Tibial artery (tissue), 4 donors: ENCODE measurements around the gene LARGE1.
"Not testable (repeated sequence)": the region's sequence is repeated elsewhere in the genome, so short reads cannot be mapped to it uniquely, and the experiment has no call there.

Experiments used
- DNase-seq, 2 donors: peaks; one replicate each; pipeline ENCODE4 v3.0.0-alpha.2; 2019
- H3K27ac ChIP-seq, 2 donors: fragments of 200-600 bp; sonication (generic) in 1 of 2; 1 replicate in 1 of 2; 2 replicates in 1 of 2; pipeline ENCODE4 v1.5.1; 2018 to 2019; ENCODE audit warnings: mild to moderate bottlenecking in 1 of 2
- H3K27me3 ChIP-seq, 2 donors: fragments of 200-600 bp; sonication (generic) in 1 of 2; one replicate each; pipeline versions ENCODE4 v1.5.1 to v1.6.0; 2016 to 2019
- H3K36me3 ChIP-seq, 3 donors: fragments of 200-600 bp; sonication (generic) in 2 of 3; one replicate each; pipeline ENCODE4 v1.5.1; 2016 to 2019; ENCODE audit warnings: mild to moderate bottlenecking in 2 of 3
- H3K4me1 ChIP-seq, 4 donors: fragments of 200-600 bp; sonication (generic) in 2 of 4; 1 replicate in 3 of 4; 2 replicates in 1 of 4; pipeline ENCODE4 v1.5.1; 2016 to 2019
- H3K4me3 ChIP-seq, 2 donors: fragments of 200-600 bp; sonication (generic) in 1 of 2; 1 replicate in 1 of 2; 2 replicates in 1 of 2; pipeline ENCODE4 v1.5.1; 2018 to 2019; ENCODE audit warnings: mild to moderate bottlenecking in 2 of 2
- H3K9me3 ChIP-seq, 3 donors: fragments of 200-600 bp; sonication (generic) in 1 of 3; one replicate each; pipeline ENCODE4 v1.5.1; 2016 to 2019
- CTCF ChIP-seq, 2 experiments: fragments of 200-600 bp in 1 of 2; fragments of 450-650 bp in 1 of 2; IDR thresholded peaks; one replicate each; pipeline ENCODE4 v1.5.1; 2017 to 2019; ENCODE audit warnings: antibody characterized with exemption in 2 of 2, mild to moderate bottlenecking in 1 of 2, moderate library complexity in 1 of 2
- intact Hi-C: fragments of 100-400 bp; cut with DNase I; formaldehyde crosslinking; loops from one replicate; pipeline ENCODE4 v1.15.0; 2023; ENCODE audit warnings: low total_unique reads

The LARGE1 gene

DNA sequence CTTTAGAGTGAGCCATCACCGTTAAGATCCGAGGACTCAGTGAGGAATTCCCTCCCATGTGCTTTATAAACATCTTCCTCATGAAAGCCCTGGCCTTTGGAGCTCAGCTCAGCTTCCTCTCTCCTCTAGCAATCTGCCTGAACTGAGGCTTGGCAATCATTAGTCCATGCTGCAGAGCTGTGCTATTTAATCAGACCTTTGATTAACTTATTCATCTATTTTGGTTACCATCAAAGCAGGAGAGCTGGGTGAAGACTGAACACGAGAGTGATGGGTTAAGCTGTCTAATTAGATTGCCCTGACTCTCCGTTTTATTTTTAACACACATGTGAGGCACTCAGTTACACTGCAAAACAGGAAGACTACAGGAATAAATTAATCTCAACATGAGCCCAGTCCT, 351.3 kb downstream of the LARGE1 start:
- no peak for DNase-seq
- Histone ChIP-seq H3K27ac (no peak overlapping the region), H3K4me1 (no peaks in the 10 kb centered on the region), H3K4me3 (no peak overlapping the region), H3K27me3 (no peaks in the 10 kb centered on the region), H3K36me3 (peaks cover 0 to 5% (median 0%) of the 10 kb centered on the region in 3 donors), H3K9me3 (no peaks in the 10 kb centered on the region)
- TF ChIP-seq CTCF (IDR thresholded peaks at IDR 0.05) = no peak
- intact Hi-C loops = no loop called here

DNA sequence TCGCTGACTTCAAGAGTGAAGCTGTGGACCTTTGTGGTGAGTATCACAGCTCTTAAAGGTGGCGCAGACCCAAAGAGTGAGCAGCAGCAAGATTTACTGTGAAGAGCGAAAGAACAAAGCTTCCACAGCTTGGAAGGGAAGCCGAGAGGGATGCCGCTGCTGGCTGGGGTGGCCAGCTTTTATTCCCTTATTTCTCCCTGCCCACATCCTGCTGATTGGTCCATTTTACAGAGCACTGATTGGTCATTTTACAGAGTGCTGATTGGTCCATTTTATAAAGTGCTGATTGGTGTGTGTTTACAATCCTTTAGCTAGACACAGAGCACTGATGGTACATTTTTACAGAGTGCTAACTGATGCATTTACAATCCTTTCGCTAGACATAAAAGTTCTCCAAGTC, 353.8 kb downstream of the LARGE1 start:
- H3K36me3 ChIP-seq, H3K4me1 ChIP-seq, DNase-seq, H3K27me3 ChIP-seq, intact Hi-C loops, H3K9me3 ChIP-seq, H3K27ac ChIP-seq, H3K4me3 ChIP-seq: not testable (repeated sequence)

- no peaks in the 10 kb centered on the region for H3K27me3 ChIP-seq
- peaks cover 4 to 10% (median 5%) of the 10 kb centered on the region in 3 donors for H3K36me3 ChIP-seq
- no peak for TF ChIP-seq CTCF (IDR thresholded peaks at IDR 0.05)
- H3K27ac ChIP-seq = no peak overlapping the region
- no peak overlapping the region for H3K4me3 ChIP-seq
- intact Hi-C loops = no loop called here
- no peaks in the 10 kb centered on the region for H3K4me1 ChIP-seq
- no peaks in the 10 kb centered on the region for H3K9me3 ChIP-seq
- no peak for DNase-seq
Measured at GRCh38 chr22:33565580-33565995, 354.7 kb downstream of the LARGE1 start.

DNA sequence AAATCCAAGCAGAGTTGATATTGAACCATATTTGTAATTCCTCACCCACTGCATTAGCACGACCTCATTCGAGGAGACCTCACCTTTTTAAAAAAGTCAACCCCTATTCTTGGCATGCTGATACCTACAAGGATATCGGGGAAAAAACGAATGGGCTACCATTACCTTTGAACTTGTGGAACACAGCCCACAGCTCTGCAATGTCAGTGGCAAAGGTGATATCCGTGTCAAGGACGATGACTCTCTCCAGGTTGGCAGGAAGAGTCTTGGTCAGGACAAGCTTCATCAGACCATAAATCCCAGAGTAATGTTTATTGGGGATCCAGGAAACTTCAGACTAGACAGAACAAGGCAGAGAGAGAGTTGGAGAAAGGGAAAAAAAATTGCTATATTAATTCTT, 355.6 kb downstream of the LARGE1 start:
- H3K4me3 ChIP-seq = no peak overlapping the region
- no peaks in the 10 kb centered on the region for H3K27me3 ChIP-seq
- intact Hi-C loops = no loop called here
- no peak for TF ChIP-seq CTCF (IDR thresholded peaks at IDR 0.05)
- no peak overlapping the region for H3K27ac ChIP-seq
- no peaks in the 10 kb centered on the region for H3K4me1 ChIP-seq
- peaks cover 4 to 10% (median 5%) of the 10 kb centered on the region in 3 donors for H3K36me3 ChIP-seq
- H3K9me3 ChIP-seq = no peaks in the 10 kb centered on the region
- no peak for DNase-seq

DNA sequence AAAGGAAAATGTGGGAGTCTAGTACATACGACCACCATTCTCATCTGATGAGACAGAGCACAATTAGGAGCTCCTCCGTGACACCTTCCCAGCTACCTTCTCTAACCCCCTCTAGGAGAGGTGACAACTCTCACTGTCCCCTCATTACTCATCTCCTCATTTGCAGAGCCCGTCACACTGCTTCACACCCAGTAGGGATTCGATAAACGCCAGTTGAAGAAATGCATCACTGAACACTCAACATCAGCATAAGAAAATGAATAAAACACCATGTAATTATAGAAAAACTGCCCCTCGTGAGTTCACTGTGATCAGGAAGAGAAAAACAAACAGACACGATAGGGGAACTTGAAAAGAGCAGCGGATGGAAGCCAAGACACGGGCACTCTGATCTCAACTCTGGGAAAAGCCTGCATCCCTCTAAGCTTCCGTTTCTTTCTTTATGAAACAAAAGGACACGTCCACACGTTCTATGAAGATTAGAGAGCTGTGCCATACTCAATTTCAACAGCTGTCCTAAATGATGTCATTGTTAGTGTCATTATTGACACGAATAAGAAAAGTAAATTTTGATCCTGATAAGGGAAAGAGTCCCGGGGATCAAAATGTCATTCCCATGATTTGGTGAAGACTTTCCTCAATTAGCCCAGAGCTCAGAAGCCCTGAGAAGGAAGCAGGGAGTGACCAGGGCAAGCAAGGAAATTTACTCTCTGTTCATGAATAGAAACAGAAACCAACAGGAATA, 356.9 kb downstream of the LARGE1 start:
- TF ChIP-seq CTCF (IDR thresholded peaks at IDR 0.05) = no peak
- no peaks in the 10 kb centered on the region for H3K9me3 ChIP-seq
- H3K36me3 ChIP-seq = peaks cover 4 to 10% (median 5%) of the 10 kb centered on the region in 3 donors
- no peak overlapping the region for H3K27ac ChIP-seq
- DNase-seq = no peak
- intact Hi-C loops = no loop called here
- H3K4me1 ChIP-seq = no peaks in the 10 kb centered on the region
- no peak overlapping the region for H3K4me3 ChIP-seq
- H3K27me3 ChIP-seq = no peaks in the 10 kb centered on the region

DNA sequence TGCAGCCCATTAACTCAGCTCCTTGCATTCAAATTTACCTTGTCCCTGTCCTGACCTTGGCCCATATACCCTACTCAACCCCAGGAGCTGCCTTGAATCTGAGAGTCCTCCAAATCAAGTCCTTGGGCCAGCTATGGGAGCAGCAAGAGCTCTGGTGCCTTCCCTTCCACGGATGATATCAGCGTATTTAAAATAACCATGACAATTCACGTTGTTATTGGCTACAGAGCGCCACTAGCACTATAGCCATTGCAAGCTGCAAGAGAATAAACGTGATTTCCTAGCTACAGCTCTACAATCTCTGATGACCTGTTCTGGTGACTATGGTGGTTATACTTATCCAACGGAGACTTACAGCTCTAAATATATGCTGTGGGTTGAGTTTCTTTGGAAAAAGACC, 357.8 kb downstream of the LARGE1 start:
- H3K4me1 ChIP-seq = no peaks in the 10 kb centered on the region
- H3K27me3 ChIP-seq = no peaks in the 10 kb centered on the region
- H3K27ac ChIP-seq = no peak overlapping the region
- no peak for TF ChIP-seq CTCF (IDR thresholded peaks at IDR 0.05)
- no peak overlapping the region for H3K4me3 ChIP-seq
- DNase-seq = no peak
- intact Hi-C loops = no loop called here
- H3K9me3 ChIP-seq = no peaks in the 10 kb centered on the region
- H3K36me3 ChIP-seq = peaks cover 4 to 10% (median 5%) of the 10 kb centered on the region in 3 donors
